Measurements from ENCODE around the gene TINCR. TPM values are rescaled to one million over a fixed set of nuclear protein-coding genes. Genes with fewer than 3 reads are reported as not detected.

TINCR gene
- total RNA-seq, 1 donor: not detected

DNA sequence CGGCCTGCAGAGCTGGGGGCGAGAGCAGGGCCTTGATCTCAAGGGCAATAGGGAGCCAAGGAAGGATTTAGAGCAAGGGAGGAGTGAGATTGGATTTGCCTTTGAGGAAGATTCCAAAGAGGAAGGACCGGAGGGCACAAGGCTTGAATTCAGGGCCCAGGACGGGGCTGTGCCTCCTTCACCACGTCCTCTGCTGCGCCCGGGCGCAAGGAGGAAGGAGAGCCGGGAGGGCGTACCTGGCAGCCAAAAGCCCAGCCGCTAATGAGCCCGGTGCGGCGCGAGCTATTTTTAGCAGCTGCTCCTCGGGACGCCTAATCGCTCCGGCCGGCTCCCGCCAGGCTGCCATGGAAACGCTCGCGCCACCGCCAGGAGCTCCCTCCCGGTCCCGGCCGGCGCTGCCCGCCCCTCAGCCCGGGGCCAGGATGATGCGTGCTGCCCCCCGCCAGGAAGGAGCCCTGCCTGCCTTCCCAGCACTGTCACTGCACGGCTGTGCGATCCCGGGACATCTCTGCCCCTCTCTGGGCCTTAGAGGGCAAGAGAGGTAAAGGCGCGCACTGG, 31.3 kb downstream of the TINCR start:
- H3K4me3 ChIP-seq (ENCODE audit: low read depth, low read length): no peak overlapping the region
- DNase-seq (ENCODE audit: low read depth): peak; percentile 17
- TF ChIP-seq, protein P1, sequence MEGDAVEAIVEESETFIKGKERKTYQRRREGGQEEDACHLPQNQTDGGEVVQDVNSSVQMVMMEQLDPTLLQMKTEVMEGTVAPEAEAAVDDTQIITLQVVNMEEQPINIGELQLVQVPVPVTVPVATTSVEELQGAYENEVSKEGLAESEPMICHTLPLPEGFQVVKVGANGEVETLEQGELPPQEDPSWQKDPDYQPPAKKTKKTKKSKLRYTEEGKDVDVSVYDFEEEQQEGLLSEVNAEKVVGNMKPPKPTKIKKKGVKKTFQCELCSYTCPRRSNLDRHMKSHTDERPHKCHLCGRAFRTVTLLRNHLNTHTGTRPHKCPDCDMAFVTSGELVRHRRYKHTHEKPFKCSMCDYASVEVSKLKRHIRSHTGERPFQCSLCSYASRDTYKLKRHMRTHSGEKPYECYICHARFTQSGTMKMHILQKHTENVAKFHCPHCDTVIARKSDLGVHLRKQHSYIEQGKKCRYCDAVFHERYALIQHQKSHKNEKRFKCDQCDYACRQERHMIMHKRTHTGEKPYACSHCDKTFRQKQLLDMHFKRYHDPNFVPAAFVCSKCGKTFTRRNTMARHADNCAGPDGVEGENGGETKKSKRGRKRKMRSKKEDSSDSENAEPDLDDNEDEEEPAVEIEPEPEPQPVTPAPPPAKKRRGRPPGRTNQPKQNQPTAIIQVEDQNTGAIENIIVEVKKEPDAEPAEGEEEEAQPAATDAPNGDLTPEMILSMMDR (IDR thresholded peaks at IDR 0.05; ENCODE audit: insufficient read depth, low read depth, low read length): no peak

DNA sequence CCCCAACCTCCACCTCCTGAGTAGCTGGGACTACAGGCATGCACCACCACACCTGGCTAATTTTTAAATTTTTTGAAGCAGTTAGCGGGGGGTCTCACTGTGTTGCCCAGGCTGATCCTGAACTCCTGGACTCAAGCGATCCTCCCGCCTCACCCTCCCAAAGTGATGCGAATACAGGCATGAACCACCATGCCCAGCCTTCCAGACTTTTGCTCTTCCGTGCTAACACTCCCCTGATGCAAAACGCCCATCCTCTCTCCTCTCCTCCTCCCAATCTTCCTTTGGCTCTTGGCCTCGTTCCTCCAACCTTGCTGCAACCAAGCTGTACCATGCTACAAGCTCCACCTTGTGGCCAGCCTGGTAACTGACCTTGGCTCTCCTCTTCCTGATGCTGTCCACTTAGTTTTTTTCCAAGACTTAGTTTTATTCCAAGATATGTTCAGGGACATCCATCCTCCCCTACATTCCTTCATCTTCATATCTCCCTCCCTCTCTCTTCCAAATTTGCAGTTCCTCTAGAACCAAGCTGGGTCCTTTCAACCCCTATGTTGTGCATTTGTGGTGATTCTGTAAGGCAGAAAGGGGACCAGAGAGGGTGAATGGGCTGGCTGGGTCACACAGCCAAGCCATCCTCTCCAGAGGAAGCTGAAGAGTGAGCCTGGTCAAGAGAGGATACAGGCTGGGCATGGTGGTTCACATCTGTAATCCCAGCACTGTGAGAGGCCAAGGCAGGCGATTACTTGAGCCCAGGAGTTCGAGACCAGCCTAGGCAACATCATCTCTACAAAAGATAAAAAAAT, 32.8 kb downstream of the TINCR start:
- H3K4me3 ChIP-seq (ENCODE audit: low read depth, low read length): no peak overlapping the region
- TF ChIP-seq, protein P1 (IDR thresholded peaks at IDR 0.05; ENCODE audit: insufficient read depth, low read depth, low read length): peak; percentile 39
- no peak for DNase-seq (ENCODE audit: low read depth)

DNA sequence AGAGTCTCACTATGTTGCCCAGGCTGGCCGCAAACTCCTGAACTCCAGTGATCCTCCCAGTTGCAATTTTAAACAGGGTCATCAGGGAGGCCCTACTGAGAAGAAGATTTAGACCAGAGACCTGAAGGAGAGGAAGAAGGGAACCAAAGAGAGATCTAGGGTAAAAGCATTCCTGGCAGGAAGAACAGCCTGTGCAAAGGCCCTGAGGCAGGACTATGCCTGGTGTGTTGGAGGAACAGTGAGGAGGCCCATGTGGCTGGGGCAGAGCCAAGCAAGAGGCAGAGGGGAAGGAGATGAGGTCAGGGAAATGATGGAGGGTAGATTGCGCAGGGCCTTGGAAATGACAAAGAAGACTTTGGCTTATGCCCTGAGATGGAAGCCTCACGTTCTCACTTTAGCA, 34.5 kb downstream of the TINCR start:
- TF ChIP-seq, protein P1 (IDR thresholded peaks at IDR 0.05; ENCODE audit: insufficient read depth, low read depth, low read length): no peak
- H3K4me3 ChIP-seq (ENCODE audit: low read depth, low read length): no peak overlapping the region
- DNase-seq (ENCODE audit: low read depth): no peak

DNA sequence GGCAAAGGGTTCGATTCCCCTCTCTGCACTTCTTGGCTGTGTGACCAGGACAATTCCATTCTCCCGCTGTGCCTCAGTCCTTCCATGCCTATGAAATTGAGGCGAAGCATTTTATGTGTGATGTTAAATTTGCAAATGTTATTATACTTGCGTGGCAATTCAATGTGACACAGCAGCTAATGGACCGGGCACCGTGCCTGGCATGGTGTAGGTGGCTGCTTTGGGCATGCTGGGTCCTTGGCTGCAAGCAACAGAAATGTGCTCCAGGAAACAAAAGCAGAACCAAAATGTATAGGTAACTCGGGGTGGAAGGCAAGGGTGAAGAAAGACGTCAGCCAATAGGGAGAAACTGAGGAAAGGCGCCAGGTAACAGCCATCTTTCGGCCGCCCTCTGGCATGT, 37.1 kb downstream of the TINCR start:
- no peak for DNase-seq (ENCODE audit: low read depth)
- TF ChIP-seq, protein P1 (IDR thresholded peaks at IDR 0.05; ENCODE audit: insufficient read depth, low read depth, low read length): no peak
- no peak overlapping the region for H3K4me3 ChIP-seq (ENCODE audit: low read depth, low read length)

DNA sequence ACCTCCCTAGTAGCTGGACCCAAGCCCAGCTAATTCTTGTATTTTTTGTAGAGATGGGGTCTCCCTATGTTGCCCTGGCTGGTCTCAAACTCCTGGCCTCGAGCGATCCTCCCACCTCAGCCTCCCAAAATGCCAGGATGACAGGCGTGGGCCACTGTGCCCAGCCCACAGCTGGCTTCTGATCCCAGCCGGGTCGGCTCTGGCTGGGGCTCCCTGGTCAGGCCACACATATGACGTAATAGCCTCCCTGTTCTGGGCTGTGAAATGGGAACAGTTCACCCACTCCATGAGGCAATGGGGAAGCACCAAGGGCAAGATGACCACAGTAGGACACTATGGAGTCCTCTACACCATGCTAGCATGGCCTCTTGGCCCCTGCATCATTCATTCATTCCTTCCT, 41.1 kb downstream of the TINCR start:
- H3K4me3 ChIP-seq (ENCODE audit: low read depth, low read length): no peak overlapping the region
- TF ChIP-seq, protein P1 (IDR thresholded peaks at IDR 0.05; ENCODE audit: insufficient read depth, low read depth, low read length): no peak
- DNase-seq (ENCODE audit: low read depth): no peak

DNA sequence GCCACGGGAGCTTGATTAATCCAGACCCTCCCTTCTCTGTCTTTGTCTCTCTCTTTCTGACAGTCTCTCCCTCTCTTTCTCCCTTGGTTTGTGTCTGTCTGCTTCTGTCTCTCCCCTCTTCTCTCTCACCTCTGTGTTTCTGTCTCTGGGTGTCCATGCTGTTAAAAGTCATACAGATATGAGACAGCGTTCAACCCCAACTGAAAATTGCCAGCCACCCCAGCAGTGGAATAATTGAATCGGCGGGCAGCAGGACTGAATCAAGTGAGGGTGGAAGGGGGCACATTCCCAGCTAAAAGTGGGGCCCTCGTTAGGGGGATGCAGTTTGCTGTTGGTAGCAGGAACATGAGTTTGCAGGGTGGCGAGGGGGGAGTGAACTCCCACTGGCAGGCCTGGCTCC, 43.7 kb downstream of the TINCR start:
- DNase-seq (ENCODE audit: low read depth): no peak
- TF ChIP-seq, protein P1 (IDR thresholded peaks at IDR 0.05; ENCODE audit: insufficient read depth, low read depth, low read length): no peak
- no peak overlapping the region for H3K4me3 ChIP-seq (ENCODE audit: low read depth, low read length)
